LNCaP clone FGC (cell line): ENCODE measurements around the gene PODXL.

ENCODE experiments used
- DNase-seq: peaks from one replicate; pipeline ENCODE4 v3.0.0-alpha.2; 2011; ENCODE audit warnings: low read depth
- H3K4me3 ChIP-seq: 2 replicates; pipeline ENCODE4 v1.5.1; 2011; ENCODE audit warnings: mild to moderate bottlenecking, low read depth, low read length, control low read depth
- TF ChIP-seq, protein P1 (sequence below): IDR thresholded peaks from 2 replicates; pipeline ENCODE4 v1.5.1; 2012; ENCODE audit warnings: mild to moderate bottlenecking; ENCODE audit not compliant: control insufficient read depth, insufficient read depth; ENCODE audit errors: extremely low read depth

The PODXL gene

DNA sequence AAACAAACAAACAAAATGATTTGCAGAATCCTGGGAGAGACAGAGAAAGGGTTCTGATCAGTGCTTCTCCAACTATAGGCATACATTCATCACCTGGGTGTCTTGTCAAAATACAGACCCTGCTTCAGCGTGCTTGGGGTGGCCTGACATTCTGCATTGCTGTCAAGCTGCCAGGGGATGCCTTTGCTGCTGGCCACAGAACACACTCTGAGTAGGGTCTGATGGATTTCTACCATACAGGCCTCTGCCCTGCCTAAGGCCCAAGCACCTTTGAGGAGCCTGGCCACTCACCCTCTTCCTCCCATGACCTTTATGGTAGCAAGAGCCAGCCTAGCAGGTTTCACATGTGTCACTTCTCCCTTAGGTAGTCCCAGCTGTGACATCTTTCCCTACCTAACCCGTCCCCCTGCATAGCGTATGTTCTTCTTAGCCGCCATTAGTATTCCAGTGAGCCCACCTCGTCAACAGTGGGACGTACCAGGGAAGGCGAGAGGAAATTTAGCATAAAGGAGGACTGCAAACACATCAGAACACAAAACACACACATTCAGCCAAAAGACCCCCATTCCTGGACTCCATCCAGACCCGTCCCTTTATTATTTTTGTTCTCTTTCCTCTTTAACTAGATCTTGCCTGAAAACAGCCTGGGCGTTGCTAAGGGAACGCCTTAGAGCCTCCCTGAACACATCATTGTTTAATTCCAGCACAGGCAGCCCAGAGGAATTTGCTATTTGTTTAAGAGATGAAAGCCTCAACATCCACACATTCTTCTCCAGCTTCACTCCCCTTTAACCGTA is 43.9 kb upstream of the PODXL start:
- DNase-seq: no peak
- no peak overlapping the region for H3K4me3 ChIP-seq
- TF ChIP-seq, protein P1, sequence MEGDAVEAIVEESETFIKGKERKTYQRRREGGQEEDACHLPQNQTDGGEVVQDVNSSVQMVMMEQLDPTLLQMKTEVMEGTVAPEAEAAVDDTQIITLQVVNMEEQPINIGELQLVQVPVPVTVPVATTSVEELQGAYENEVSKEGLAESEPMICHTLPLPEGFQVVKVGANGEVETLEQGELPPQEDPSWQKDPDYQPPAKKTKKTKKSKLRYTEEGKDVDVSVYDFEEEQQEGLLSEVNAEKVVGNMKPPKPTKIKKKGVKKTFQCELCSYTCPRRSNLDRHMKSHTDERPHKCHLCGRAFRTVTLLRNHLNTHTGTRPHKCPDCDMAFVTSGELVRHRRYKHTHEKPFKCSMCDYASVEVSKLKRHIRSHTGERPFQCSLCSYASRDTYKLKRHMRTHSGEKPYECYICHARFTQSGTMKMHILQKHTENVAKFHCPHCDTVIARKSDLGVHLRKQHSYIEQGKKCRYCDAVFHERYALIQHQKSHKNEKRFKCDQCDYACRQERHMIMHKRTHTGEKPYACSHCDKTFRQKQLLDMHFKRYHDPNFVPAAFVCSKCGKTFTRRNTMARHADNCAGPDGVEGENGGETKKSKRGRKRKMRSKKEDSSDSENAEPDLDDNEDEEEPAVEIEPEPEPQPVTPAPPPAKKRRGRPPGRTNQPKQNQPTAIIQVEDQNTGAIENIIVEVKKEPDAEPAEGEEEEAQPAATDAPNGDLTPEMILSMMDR: no peak

DNA sequence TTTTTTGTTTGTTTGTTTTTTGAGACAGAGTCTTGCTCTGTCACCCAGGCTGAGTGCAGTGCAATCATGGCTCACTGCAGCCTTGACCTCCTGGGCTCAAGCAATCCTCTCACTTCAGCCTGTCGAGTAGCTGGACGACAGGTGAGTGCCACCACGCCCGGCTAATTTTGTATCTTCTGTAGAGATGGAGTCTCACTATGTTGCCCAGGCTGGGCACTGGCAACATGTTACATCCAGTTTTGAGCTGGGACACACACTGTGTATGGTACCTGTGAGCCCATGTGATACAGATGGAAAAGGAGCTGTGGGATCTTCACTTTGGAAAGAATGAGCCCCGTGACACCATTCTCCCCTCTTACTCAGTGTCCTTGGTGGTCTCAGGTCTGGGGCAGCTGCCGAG is 40.4 kb upstream of the PODXL start:
- no peak for DNase-seq
- H3K4me3 ChIP-seq: no peak overlapping the region
- TF ChIP-seq, protein P1: no peak

DNA sequence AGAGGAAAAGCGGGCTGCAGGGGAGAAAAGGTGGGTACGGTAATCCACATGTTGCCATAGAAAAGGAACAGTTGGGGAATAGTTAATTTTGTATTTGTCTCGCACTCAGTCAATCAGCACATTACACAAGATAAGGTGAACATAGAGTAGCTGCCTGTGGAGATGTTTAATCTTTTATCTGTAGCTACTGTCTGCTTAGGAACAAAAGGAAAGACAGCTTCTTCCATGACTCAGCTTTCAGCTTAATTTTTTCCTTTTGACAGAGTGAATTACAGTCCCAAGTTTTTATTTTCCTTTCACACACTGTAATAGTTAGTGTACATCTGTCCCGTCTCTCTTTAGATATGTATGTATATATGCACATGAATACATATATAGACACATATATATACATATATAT is 39.3 kb upstream of the PODXL start:
- H3K4me3 ChIP-seq: no peak overlapping the region
- no peak for DNase-seq
- TF ChIP-seq, protein P1: no peak

DNA sequence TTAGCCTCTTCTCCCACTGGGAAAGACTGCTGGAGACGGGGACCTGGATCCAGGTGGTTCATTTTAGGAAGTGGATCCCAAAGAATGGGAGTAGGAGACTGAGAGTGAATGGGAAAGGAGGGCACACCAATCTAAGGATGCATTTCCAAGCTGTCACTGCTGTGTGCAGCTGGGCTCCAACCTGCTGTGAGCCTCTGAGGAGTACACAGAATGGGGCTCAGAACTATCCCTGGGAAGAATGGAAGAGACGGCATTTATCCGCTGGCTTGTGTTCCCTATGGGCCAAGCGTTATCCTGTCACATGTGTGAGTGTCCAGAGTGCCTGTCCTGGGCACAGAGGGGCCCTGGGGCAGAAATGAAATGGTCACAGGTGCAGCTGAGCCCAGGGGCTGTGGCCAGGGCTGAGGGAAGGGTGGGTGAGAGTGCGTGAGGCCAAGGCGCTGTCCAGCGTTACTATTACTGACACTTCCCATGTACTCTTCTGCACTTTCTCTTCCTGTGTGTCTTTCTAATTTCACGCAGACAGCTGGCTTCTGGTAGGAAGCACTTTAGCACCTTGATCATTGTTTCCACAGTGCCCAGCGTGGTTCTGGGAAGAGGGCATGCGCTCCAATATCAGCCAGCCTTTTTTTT is 35.4 kb upstream of the PODXL start:
- H3K4me3 ChIP-seq: no peak overlapping the region
- DNase-seq: no peak
- TF ChIP-seq, protein P1: no peak

DNA sequence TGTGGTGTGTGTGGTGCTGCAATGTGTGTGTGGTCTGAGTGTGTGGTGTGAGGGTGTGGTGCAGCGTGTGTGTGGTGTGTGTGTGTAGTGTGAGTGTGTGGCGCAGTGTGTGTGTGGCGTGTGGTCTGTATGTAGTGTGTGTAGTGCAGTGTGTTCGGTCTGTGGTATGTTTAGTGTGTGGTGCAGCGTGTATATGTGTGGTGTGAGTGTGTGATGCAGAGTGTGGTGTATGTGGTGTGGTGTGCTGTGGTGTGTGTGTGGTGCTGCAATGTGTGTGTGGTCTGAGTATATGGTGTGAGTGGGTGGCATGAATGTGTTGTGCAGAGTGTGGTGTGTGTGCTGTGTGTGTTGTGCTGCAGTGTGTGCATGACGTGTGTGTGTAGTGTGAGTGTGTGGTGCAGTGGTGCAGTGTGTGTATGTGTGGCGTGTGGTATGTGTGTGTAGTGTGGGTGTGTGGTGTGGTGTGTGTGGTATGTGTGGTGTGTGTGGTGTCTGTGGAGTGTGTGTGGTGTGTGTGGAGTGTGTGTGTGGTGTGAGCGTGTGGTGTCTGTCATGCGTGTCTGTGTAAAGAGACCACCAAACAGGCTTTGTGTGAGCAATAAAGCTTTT is 31.0 kb upstream of the PODXL start:
- TF ChIP-seq, protein P1: no peak
- no peak for DNase-seq
- no peak overlapping the region for H3K4me3 ChIP-seq

DNA sequence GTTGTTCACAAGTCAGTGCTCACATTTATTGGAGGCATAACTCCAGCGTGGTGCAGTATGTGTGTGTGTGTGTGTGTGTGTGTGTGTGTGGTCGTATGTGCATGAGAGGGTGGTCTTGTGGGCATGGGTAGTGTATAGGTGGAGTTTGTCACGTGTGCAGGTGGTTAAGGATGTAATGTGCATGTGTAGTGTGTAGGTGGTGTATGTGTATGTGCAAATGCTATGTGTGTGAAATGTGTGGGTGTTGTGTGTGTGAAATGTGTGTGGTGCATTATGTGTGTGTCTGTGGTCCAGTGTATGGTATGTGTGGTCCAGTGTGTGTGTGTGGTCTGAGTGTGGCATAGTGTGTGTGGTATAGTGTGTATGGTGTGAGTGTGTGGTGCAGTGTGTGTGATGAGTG is 30.3 kb upstream of the PODXL start:
- TF ChIP-seq, protein P1: no peak
- H3K4me3 ChIP-seq: no peak overlapping the region
- DNase-seq: no peak
